GM18502 (cell line): ENCODE data around the gene PARK7.
"Not testable (repeated sequence)": the region's sequence is repeated elsewhere in the genome, so short reads cannot be mapped to it uniquely, and the experiment has no call there.

Experiments
- ATAC-seq: cut with Tn5 transposase; IDR thresholded peaks from one replicate; pipeline ENCODE4 v1.9.1; 2021; ENCODE audit warnings: mild to moderate bottlenecking; ENCODE audit not compliant: unreplicated experiment, poor library complexity

PARK7 gene

GRCh38 chr1:7961216-7962013 lies at the start of gene PARK7:
Gene PARK7 (plus strand): TSS chr1:7961711. CDS start chr1:7962786, 1,075 bp downstream.
- peak; percentile 94 for ATAC-seq

GRCh38 chr1:7912145-7912544 lies 49.4 kb upstream of the PARK7 start:
- no peak for ATAC-seq

DNA sequence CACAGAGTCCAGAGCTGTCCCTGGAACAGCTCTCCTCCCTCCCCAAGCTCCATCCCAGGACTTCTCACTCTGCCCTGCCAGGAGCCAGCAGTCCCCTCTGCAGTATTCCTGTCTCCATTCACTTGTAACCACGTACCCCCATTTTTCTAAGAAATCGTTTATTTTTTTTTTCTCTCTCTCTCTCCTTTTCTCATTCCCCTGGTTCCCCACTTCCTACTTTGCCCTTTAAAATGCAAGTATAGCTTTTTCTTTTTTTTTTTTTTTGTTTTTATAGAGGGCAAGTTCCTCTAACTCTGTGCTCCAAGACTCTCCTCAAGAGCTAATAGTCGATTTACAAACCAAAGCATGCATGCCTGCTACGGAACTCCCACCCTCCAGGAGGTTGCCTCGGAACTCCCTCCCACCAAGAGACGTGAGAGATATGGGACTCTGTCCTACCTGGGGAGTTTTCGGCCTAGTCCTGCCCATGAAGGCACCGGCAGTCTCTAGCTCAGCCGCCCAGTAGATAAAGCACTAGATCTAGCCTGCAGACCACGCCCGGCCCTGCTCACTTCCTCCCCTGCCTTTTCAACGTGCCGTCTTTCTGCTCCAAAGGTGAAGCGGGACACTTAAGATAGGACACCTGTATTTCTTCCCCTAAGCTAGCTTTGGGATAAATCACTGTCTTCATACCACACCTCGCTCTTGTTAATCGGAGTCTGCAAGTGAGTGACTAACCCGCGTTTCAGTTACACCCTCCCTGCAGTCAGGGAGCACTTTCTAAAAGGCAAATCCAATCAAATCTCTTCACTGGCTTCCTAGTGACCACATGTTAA lies 48.6 kb upstream of the PARK7 start:
- ATAC-seq = no peak

- no peak for ATAC-seq
Measured at GRCh38 chr1:7915826-7916500, 45.5 kb upstream of the PARK7 start.

DNA sequence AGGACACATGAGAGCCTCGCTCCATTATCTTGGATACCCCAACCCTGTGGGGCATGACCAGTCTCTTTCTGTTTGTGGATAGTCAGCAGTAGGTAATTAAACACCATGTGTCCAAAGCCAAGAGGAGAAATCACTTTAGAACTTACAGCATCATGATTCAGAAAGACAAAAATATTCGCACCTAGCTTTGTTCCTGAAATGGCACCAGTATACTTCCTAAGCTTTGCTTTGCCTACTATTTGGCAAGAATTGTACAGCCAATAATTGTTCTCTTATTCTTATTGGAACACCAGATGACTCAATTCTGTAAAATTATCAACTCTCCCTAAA lies 45.0 kb upstream of the PARK7 start:
- ATAC-seq = no peak

DNA sequence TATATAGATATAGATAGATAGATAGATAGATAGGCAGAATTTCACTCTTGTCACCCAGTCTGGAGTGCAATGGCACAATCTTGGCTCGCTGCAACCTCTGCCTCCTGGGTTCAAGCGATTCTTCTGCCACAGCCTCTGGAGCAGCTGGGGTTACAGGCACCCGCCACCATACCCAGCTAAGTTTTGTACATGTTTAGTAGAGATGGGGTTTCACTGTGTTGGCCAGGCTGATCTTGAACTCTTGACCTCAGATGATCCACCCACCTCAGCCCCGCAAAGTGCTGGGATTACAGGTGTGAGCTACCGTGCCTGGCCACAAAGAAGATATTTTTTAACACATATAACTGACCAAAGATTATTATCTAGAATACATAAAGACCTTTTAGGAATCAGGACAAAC lies 43.5 kb upstream of the PARK7 start:
- not testable (repeated sequence) for ATAC-seq

- no peak for ATAC-seq
Measured at GRCh38 chr1:7919880-7920279, 41.6 kb upstream of the PARK7 start.

- ATAC-seq = no peak
Measured at GRCh38 chr1:7921796-7922195, 39.7 kb upstream of the PARK7 start.

DNA sequence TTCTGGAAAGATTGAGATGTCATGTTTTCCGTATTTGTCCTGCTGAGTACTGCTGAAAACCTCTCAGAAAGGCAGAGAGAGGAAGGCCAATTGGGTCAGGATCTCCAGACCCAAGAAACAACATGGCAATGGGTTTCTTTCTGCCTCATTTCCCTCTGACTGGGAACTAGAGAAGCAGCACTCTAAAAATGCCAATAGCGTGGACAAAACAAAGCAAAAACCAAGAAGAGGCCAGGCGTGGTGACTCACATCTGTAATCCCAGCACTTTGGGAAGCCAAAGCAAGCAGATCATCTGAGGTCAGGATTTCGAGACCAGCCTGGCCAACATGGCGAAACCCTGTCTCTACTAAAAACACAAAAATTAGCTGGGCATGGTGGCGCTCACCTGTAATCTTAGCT lies 39.2 kb upstream of the PARK7 start:
- ATAC-seq = no peak

GRCh38 chr1:7927061-7927460 lies 34.5 kb upstream of the PARK7 start:
- ATAC-seq = not testable (repeated sequence)

- no peak for ATAC-seq
Measured at GRCh38 chr1:7928247-7928646, 33.3 kb upstream of the PARK7 start.

DNA sequence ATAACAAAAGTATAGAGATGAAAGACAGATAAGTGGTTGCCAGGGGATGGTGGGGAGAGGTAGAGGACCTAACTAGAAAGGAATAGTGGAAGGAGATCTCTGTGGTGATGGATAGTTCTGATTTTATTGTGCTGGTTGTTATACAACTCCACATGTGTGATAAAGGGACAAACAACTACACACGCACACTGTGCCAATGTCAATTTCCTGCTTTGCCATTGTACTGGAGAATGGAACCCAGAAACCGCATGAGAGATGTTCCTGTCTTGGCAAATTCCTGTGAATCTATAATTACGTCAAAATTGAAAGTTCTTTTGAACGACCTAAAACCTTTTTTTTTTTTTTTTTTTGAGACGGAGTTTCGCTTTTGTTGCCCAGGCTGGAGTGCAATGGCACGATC lies 31.9 kb upstream of the PARK7 start:
- ATAC-seq = no peak

GRCh38 chr1:7930645-7931445 lies 30.7 kb upstream of the PARK7 start:
- no peak for ATAC-seq

DNA sequence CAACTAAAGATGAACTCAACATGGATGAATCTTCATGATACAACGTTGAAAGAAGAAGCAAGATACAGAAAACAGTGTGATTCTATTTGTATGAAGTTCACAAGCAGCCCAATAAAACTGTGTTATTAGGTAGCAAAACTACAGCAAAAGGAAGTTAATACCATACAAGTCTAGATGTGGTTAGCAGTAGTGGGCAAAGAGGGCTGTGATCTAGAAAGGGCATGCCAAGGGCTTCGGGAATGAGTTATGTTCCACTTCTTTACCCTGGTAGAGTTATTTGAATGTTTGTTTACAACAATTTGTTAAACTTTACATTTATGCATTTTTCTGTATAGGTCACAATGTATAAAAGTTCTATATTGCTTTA lies 30.1 kb upstream of the PARK7 start:
- ATAC-seq = no peak

GRCh38 chr1:7932524-7933138 lies 28.9 kb upstream of the PARK7 start:
- ATAC-seq = no peak

GRCh38 chr1:7938070-7938469 lies 23.4 kb upstream of the PARK7 start:
- ATAC-seq = no peak

- ATAC-seq = no peak
Measured at GRCh38 chr1:7940034-7940433, 21.5 kb upstream of the PARK7 start.

DNA sequence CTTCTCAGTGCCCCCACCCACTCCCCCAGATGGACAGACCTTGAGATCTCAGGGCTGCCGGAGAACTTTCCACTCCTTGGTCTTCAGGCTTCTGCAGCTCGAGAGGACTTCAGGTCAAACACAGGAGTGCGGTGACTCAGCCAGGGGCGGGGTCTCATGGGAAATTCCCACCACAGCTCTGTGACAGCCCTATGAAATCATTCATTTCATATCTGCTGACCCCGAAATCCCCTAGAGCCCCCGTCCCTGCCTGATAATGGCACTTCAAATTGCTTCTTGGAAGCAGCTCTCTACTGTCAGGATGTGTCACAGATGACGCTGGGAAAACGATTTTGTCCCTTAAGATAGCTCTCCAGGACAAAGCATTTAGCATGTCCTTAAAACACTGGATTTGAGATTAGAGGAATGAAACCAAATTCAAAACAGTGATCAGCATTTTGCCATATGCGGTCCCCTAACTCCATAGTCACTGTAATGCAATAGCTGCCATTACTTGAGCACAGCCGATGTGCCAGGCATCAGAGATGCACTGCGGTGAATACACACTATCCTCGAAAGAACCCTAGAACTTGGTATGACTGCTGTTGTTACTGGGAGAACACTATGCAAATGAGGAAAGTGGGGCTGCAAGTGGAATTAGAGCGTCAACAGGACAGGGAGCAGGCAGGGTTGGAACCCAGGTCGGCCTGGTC lies 20.6 kb upstream of the PARK7 start, which contains the start of gene TNFRSF9:
Gene TNFRSF9 (minus strand): TSS at position 95 of the 692 bp plus-strand sequence. CDS start 845 bp downstream, outside the sequence.
- no peak for ATAC-seq

GRCh38 chr1:7941437-7941793 lies 20.1 kb upstream of the PARK7 start:
- ATAC-seq = no peak
